HG02938 (cell line): ENCODE data around the gene CIZ1.

Experiments used
- ATAC-seq: cut with Tn5 transposase; IDR thresholded peaks from one replicate; pipeline ENCODE4 v1.9.1; 2021; ENCODE audit warnings: mild to moderate bottlenecking, moderate library complexity; ENCODE audit not compliant: unreplicated experiment

CIZ1 gene

DNA sequence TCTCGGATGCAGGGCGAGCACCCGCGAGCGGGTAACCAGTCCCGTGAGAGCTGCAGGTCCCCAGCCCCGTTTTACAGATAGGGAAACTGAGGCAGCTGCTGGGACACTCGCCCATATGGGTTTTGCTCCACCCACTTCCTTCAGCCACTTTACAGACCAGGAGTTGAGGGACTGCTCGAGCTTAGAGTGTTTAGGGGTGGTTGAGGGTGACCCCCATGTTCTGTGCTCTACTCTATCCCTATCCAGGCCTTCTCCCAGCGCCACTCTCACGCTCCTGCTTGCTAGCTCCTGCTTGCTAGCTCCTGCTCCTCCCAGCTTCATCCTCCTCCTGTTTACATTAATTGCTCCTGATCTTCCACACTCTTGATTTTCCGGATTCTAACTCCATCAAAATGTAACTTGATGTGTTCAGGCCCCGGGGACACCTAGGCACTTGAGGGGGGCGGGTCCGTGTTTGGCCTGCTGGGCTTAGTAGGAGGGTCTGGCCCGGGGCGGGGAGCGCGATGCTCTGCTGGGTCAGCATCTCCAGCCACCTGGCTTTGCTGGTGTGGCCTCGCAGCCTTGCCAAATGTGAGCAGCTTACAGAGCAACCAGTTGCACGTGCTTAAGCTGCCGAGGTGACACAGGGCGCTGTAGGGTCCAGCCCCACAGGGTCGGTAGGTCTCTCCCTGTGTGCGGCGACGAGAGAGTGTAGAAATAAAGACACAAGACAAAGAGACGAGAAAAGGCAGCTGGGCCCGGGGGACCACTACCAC lies 62.4 kb downstream of the CIZ1 start:
- no peak for ATAC-seq

DNA sequence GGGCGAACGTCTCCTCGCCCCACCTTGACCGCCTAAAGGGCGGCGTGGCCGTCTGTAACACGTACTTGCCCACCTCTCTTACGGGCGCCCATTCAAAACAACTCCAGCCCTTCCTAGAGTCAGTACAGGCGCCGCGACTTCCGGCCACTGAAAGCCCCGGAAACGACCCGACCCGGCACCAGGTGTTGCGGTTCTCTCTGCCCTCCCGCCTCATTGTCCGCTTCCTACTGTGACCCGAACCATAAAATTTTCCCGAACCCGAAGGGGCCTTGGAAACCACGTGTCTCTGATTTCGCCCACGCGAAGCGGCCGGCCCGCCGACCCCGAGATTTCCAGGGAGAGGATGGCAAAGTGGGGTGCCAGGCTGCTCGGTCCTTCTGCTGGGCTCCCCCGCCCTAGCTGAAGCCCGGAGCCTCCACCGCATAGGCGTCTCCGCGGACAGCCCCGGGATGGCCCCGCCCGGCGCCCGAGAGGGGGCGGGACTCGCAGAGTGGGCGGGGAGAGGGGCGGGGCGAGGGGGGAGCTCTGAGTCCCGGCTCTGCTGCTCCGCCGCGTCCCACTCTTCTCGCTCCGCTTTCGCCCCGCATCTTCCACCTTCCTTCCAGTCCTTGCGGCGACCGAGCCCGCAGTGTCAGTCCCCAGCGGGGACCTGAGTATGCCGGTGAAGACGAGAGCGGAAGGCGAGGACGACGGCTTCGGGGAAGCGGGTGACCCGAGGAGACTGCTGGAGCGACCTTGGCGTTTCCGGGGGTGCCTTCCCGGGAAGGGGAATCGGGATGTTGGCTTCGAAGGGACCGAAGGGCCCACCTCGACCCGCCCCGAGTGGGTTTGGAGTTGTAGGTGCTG lies 63.2 kb downstream of the CIZ1 start:
- peak; percentile 69 for ATAC-seq

DNA sequence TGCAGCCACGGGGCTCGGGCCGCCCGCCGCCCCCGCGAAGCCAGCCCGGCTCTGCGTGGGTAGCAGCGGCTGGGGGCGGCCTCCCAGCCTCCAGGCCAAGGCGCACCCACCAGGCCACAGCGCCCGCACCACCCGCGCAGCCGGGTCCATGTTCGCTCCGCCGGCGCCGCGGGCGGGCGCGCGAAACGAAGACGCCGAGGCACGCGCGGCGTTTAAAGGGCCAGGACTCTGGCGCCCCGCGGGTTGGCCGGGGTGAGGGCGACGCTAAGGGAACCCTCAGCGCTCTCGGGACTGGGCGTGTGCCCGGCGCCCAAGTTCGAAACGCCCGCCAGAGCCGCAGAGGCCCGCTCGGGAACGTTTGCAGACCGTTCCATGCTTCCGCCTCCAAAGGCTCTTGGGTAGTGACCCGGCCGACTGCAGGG lies 63.8 kb downstream of the CIZ1 start, which contains the start of gene PTGES2:
Gene PTGES2 (minus strand): TSS at position 162 of the 422 bp plus-strand sequence. CDS start 12 bp downstream, at position 150.
- ATAC-seq: peak; percentile 45

DNA sequence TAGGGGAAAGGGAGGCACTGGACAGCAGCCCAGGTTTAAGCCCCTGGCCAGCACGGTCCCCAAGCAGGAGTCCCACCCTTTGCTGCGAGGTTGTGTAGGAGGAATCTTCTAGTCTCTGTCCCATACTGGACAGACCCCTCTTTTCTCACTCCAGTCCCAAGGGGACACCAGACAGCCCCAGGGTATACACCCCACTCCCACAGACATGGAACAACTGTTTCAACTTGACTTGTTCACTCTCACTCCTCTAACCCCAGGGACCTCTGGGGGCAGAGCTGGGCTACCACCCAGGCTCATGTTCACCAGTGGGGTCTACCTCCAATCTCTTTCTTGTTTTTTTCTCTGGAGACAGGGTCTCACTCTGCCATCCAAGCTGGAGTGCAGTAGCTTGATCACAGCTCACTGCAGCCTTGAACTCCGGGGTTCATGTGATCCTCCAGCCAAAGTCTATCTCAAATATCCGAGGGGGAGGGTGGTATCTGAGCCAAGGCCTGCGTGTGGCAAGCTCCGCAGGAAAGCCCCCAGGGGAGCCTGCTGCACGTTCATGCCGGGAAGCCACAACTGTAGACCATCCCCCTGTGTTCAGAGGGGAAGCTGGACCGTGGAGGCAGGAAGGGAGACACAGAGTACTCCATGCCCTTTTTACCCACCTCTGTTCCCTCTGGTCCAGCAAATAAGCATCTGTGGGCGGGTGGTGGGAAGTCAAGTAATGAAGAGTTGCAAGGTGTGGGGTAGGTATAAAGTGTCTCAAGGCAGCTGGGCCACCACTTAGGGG lies 65.6 kb downstream of the CIZ1 start:
- ATAC-seq: no peak

DNA sequence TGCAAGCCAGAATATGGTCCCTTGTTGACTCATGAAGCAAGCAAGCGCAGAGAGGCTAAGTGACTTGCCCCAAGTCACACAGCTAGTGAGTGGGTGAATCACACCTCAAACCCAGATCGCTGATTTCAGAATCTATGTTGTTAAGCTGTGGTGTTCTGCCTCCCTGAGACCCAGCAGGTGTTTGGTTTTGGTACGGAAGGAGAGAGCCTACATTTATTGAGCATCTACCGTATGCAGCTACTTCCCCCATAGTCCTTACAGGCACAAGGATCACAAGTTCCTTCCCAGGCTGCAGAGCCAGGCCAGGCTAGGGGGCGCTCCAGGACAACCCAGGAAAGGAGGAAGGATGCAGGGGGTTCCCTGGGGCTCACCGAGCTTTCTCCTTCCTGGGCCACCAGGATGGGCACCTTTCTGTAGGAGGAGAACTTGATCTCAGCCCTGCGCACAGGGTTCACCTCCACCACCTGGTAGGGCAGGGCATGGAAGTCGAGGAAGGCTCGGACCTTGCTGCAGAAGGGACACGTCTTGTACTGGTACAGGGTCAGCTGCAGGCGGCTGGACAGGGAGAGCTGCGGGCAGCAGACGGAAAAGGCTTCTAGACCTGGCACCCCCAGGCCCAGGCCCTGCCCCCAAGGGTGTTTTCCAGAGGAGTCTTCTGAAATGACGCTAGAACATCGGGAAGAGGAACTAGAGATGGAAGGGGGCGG lies 66.3 kb downstream of the CIZ1 start:
- no peak for ATAC-seq

DNA sequence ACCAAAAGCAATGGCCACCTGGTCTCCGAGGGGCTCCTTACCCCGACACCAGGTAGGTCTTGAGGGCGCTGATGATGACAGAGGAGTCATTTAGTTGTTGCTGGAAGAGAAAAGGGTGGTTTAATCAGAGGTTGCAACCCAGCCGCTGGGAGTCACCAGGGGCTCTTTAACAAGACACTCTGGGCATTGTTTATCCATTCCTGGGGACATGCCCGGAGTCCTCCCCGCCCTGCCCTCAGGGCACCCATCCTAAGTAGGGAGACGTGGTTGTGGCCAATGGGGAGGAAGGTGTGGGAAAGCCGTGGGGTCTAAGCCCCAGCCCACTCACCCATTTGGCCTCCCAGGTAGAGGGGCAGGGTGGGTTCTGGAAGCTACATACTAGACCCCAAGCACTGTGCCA lies 66.9 kb downstream of the CIZ1 start:
- ATAC-seq: no peak

DNA sequence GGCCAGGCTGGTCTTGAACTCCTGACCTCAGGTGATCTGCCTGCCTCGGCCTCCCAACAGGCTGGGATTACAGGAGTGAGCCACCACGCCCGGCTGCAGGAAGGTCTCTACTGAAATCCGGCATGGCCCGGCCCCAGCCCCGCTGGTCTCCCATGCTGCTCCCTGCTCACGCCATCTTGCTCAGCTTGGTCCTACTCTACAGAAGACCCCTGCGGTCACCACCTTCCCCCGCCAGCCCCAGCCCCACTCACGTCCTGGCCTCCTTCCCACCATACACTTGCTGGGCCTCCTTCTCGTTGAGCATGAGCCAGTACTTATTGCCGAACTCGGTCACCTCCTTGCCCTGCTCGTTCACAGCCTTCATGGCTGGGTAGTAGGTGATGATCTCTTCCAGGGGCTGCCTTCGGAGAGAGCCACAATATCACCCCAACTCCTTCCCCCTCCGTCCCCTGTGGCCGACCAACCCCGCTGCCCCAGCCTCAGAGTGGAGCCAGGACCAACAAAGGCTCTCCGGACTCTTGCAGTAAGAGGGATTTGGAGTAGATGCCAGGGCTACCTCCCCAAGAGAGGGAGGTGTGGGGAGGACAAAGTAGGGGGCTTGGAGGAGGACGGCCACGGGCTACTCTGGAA lies 67.8 kb downstream of the CIZ1 start:
- ATAC-seq: no peak

DNA sequence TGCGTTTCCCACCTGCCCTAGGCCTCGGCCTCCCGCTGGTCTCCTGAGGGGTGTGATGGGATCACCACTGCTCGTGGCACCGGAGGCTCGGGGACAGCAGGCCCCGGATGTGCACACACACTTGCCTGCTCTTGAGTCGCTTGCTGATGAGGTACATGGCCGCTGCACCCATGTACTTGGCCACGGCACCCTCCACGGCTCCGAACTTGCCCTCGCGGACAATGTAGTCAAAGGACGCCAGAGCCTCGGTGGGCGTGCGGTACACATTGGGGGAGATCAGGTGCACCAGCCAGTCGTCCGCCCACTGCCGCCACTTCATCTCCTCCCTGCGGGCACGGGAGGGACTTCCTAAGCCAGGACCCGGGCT lies 68.6 kb downstream of the CIZ1 start:
- no peak for ATAC-seq

DNA sequence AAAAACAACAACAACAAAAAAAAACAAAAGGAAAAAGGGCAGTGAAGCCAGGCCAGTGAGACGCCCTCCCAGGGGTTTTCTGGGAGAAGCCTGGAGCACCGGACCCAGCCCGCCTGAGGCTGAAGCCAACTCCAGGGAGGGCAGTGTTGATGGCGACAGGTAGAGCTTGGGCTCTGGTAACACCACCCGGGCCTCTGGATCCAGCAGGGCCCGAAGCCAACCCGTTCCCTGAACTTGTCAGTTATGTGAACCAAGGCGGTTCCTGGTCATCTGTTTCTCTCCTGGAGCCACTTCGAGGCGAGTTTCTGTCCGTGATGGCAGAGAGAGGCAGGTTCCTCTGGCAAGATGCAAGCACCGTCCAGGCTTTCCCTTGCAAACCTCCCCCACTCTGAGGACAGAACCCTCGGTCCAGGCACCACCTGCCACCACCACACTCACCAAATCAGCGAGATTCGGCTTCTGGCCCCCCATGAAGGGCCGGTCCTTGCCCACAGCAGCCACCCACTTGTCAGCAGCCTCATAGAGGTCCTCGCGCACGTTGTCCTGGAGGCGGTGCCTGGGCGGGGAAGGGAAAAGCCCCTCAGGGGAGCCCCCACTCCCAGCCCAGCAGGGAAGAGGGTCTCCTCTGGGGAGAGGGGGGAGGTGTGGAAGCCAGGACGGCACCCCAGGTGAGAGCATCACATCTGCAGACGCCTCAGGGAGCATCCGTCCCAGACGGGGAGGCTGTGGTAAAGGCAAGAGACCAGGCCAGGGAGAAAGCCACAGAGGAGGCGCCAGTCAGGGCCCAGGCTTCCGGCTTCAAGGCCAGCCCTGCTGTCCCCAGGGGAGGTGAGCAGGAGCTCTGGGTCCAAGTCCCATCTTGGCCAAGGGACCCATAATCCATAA lies 69.2 kb downstream of the CIZ1 start:
- ATAC-seq: no peak

DNA sequence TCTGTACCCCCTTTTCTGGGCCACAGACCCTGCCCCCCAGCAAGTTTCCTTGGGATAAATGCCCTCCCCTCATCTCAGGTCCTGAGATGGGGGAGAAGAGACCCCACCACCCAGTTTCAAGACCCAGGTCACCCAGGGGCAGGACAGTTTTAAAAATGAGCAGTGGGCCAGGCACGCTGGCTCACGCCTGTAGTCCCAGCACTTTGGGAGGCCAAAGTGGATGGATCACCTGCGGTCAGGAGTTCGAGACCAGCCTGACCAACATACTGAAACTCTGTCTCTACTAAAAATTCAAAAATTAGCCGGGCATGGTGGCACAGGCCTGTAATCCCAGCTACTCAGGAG lies 69.9 kb downstream of the CIZ1 start:
- no peak for ATAC-seq

DNA sequence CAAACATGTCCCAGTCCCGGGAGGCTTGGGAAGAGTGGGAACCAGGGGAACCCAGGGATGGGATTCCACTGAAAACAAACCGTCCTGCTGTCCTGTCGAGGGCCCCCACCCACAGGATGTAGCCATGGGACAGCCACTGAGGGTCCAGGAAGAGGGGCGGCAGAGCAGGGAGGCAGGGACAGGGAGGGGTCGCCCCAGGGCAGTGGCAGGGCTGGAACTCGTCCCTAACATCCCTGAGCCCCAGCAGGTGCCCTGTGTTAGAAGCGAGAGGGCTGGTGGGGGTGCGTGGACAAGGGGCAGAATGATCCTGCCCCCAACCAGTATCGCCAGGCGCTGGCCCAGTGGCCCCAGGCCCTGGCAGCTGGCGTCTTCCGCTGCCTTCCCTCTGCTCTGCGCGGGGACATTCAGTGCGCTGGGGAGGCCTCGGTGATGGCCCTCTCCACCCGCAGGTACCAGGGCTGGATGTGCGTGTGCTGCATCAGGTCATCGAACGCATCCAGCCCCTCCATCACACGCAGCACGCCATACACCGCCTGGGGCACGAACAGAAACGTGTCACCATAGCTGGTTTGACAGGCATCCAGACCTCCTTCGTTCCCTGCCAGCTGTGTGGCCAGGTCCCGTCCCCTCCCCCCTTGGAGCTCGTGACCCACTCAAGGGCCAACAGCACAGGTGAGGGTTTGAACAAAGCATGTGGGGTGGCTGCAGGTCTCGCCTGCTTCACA lies 70.5 kb downstream of the CIZ1 start:
- ATAC-seq: no peak

DNA sequence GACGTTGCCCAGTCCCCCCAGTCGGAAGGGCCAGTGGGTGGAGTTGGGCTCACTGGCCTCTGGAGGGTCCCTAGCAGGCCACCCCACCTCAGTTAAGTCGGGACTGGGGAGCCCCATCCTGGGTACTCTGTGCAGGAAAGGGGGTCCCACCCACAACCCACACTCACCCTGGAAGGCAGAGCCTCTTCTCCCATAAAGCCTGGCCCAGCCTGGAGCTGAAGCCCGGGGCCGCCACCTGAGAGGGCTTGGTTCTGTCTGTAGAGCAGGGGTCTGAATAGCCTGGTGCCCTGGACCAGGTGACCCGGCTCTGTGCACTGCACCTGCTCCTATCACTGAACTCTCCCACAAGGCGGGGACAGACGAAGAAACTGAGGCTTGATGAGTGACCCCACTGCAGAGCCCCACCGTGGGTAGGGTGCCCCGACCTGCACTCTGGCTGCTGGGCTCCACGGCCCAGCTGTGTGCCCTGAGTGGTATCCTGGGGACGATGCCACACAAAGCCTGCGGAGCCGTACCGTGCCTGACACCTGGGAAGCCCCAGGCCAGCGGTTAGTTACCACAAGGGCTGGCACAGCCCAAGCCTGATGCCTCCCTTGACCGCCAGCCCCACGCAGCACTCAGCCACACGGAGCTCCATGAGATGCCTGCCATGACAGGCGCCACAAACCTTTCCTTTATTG lies 71.2 kb downstream of the CIZ1 start:
- no peak for ATAC-seq

DNA sequence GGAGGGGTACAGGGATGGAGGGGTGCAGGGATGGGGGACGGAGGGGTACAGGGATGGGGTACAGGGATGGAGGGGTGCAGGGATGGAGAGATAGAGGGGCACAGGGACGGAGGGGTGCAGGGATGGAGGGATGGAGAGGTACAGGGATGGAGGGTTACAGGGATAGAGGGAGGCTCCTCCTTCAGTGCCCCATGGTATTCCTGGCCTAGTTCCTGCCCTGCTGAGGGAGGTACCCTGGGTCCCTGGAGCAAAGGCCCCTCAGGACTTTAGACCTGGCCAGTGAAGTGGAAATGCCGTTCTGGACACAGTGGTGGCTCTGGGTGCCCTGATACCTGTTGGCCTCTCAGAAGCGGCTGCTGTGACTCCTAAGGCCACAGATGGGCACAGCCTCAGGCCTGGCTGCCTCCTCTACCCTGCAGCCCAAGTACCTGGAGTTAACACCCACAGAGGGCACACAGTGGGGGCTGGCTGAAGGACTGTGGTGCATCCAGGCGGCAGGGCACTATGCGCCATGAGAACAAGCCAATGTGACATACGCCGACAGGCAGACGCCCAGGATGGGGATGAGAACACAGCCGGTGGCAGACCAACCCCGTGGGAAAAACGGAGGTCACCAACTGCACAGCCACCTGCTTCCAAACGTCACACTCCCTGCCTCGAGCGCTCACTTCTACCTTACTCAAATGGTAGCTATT lies 72.3 kb downstream of the CIZ1 start:
- ATAC-seq: no peak

DNA sequence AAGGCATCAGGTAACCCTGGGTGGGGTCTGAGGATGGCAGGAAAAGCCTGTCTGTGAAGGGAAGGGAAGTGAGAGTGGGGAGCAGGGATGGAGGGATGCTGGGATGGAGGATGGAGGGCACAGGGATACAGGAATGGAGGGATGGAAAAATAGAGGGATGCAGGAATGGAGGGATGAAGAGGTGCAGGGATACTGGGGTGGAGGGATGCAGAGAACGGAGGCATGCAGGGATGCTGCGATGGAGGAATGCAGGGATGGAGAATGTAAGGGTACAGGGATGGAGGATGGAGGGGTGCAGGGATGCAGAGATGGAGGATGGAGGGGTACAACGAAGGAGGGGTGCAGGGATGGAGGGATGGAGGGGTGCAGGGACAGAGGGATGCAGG lies 72.9 kb downstream of the CIZ1 start:
- no peak for ATAC-seq

DNA sequence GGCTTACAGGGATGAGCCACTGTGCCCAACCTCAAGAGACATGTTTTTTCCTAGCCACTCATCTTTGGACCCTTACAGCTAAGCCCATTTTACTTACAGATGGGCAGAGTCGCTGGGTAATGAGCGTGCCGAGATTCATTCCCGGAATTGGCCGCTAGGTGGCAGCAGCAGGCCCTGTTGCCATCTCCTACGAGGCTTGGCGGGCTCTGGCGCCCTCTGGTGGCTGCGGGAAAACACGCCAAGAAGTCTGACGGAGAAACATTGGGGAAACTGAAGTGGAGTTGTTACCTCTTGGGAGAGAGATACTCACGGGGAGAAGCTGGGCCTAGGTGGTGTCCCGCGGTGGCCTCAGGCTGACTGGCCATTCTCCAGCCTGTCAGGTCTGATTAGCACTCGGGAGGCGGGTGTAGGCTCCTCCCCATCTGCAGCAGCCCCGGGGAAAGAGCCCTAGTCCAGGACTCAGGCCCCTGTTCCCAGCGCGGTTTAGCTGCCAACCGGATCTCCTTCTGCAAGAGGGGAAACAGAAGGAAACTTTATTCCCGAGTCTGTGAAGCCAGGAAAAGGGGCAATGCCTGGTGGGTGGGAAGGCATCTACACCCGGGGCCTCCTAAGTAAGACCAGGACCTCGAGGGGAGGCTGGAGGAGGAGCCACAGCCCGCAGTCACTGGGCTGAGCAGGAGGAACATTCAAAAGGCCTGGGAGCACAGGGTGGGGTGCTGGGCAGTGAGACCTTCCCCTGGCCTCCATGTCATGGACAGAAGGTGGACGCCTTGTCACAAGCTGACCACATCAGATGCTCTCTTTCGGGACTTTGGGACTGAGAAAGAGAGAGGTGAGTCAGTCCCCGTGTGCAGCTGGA lies 73.5 kb downstream of the CIZ1 start:
- ATAC-seq: peak; percentile 54
